ENCODE data around the gene TMEM144. TPM values are rescaled to one million over a fixed set of nuclear protein-coding genes. Genes with fewer than 3 reads are reported as not detected.
A peak's percentile ranks its signal among the peaks of the same experiment; 100 is the strongest.
"Not testable (repeated sequence)": the region's sequence is repeated elsewhere in the genome, so short reads cannot be mapped to it uniquely, and the experiment has no call there.

Gene TMEM144
- total RNA-seq, 1 experiment from 2014 or later, result 3.9 TPM

DNA sequence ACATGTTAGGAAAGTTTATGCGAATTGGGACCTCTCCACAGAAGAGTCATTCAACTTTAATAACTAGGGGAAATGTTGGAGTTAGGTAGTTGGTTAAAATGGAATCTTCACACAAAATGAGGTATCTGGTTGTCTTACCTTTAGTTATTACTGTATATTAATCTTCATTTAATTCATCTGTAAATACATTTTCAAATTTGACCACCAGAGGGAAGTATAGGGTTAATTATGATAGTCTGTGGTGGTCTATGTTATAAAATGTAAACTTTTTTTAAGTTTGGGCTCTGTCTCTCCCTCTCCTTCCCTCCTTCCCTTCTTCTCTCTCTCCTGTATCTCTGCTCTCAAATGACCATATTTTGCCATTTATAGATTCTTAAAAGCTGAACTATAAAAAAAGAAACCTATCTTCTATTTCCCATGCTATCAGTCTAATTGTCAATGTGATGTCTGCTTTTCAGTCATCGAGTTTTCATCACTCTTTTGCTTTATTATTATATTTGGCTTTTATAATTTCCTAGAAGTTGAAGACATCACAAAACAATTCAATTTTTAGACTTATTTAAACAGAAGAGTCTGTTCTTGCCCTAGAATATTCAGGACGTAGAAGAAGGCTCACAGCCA lies 49.8 kb downstream of the TMEM144 start:
- H3K4me3 ChIP-seq, result no peak overlapping the region
- no peak for DNase-seq
- H3K36me3 ChIP-seq, result no peaks in the 10 kb centered on the region
- H3K27me3 ChIP-seq, result no peaks in the 10 kb centered on the region
- H3K9me3 ChIP-seq, result no peaks in the 10 kb centered on the region

DNA sequence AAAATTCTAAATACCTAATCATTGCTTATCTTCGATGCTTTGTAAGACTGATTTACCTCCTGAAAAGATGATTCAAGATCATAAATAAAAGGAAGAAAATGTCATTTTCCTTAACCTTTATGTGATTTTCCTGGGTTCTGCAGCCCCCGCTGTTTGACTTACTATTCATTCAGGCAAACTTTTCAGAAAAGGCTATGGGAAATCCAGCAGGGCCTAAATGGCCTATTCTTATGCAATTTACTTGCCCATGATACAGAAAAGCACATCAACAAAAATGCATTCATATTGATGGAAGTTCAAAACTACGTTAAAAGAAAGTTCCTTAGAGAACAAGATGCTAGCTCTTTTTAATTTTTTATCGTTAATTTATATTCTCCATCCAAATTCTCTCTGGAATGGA lies 51.2 kb downstream of the TMEM144 start:
- H3K9me3 ChIP-seq, result peaks cover 4% of the 10 kb centered on the region; the same call in 1 of the 2 replicates
- DNase-seq, result no peak
- H3K4me3 ChIP-seq, result no peak overlapping the region
- H3K36me3 ChIP-seq, result no peaks in the 10 kb centered on the region
- H3K27me3 ChIP-seq, result no peaks in the 10 kb centered on the region

DNA sequence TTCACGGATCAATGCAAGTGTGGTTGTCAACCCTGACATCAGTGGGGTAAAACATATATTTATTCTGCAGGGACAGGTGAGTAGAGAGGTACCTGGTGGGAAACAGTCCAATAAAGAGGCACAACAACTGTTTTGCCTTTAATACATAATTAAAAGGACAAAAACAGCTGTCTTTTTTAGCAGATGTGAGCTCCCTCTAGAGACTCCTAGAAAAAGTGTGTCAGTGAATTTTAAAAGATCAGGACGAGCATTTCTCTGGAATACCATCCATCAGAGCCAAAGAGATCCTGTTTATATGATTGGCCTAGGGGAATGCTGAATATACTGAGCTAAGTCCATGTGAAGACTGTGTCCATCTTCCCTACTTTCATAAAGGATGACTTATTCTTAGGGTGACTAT lies 58.3 kb downstream of the TMEM144 start:
- Histone ChIP-seq H3K36me3 (no peaks in the 10 kb centered on the region), H3K4me3 (no peak overlapping the region), H3K27me3 (no peaks in the 10 kb centered on the region), H3K9me3 (peaks cover 4% of the 10 kb centered on the region; the same call in 1 of the 2 replicates)
- DNase-seq, result no peak

DNA sequence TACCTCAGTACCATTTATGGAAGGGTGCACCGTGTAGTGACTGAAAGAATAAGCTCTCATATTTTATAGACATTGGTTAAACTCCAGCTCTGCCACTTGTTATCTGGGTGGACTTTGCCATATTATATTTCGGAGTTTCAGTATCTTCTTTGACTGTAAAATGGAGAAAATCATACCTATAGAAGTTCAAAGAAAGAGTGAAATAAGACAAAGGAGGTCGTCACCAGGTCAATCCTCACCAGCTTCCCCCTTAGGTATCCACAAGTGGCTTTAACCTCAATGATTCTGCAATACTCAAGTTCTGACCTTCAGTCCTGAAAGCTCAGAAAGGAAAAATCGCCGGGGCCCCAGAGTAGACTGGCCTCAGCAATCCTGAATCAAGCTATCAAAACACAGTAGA lies 64.3 kb downstream of the TMEM144 start:
- no peak overlapping the region for H3K4me3 ChIP-seq
- no peak for DNase-seq
- H3K9me3 ChIP-seq, result no peaks in the 10 kb centered on the region
- H3K27me3 ChIP-seq, result no peaks in the 10 kb centered on the region
- H3K36me3 ChIP-seq, result no peaks in the 10 kb centered on the region

DNA sequence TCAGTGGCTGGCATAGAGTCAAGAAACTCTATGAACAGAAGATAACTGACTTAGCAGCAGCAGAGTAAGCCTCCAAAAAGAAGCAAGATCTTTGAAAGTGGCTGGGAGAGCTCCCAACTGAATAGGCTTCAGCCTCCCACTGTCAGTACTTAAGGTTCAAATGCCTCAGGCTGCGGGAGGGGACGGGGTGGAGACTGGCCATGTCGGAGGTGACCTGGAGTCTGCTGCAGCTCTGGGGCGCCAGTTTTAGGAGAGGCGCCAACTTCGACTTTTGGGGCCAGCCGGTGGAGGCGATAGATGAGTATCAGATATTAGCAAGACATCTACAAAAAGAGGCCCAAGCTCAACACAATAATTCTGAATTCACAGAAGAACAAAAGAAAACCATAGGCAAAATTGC lies 67.3 kb downstream of the TMEM144 start:
- Histone ChIP-seq H3K36me3 (no peaks in the 10 kb centered on the region), H3K27me3 (no peaks in the 10 kb centered on the region), H3K9me3 (no peaks in the 10 kb centered on the region), H3K4me3 (no peak overlapping the region)
- no peak for DNase-seq

DNA sequence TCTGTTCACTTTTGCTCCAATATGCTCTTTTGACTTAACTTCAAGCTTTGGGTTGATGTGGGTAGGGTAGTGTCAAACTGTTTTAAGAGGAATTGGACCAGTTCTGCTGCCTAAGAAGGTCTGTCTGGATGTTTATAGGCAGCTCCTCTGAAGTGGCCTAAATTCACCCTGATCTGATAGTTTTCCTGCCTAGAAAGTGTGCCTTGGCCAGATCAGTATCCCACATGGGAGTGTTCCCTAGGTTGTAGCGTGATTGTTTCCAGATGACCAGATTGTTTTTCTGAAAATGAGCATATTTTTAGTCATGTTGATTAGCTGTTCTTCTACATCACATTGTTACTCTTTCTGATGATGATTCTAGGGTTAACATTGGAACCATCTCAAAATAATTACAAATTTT lies 68.8 kb downstream of the TMEM144 start:
- not testable (repeated sequence) for H3K9me3 ChIP-seq, H3K36me3 ChIP-seq, H3K4me3 ChIP-seq, H3K27me3 ChIP-seq, DNase-seq

DNA sequence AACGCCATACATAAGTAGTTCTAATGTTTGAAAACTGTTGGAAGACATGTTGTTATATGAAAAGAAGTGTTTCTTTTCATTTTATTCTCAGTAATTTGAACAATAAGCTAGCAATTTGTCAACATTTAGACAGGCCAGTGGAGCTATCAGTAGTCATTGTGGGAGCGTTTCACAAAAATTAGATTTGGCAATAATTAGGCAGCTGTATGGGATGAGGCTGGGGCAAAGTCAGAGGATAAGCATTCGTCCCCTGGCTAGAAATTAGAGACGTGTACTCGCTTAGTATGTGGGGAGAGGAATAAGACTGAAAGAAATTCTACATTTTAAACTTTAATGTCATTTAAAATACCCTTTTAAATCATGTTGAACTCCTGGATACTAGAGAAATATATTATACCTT lies 70.6 kb downstream of the TMEM144 start:
- no peak for DNase-seq
- no peaks in the 10 kb centered on the region for H3K27me3 ChIP-seq
- no peaks in the 10 kb centered on the region for H3K36me3 ChIP-seq
- no peak overlapping the region for H3K4me3 ChIP-seq
- H3K9me3 ChIP-seq, result no peaks in the 10 kb centered on the region

DNA sequence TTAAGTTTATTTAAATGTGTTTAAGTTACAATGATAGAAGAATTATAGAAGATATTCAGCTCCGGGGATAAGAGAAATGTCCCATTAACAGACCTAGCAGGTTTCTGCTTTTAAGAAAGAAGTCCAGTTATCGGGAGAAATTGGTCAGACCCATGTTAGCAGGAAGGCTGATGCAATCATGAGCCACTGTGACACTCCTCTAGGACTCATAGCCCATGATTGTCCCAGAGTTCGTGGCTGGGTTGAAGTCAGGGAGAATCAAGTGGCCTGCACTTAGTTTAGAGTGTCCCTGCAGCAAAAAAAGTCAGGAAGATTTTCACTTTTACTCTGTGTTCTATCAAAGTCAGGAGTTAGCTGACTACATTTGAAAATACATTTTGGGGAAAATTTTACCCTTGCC lies 72.0 kb downstream of the TMEM144 start:
- no peaks in the 10 kb centered on the region for H3K9me3 ChIP-seq
- DNase-seq, result peak; percentile 9
- H3K4me3 ChIP-seq, result no peak overlapping the region
- H3K36me3 ChIP-seq, result no peaks in the 10 kb centered on the region
- no peaks in the 10 kb centered on the region for H3K27me3 ChIP-seq

DNA sequence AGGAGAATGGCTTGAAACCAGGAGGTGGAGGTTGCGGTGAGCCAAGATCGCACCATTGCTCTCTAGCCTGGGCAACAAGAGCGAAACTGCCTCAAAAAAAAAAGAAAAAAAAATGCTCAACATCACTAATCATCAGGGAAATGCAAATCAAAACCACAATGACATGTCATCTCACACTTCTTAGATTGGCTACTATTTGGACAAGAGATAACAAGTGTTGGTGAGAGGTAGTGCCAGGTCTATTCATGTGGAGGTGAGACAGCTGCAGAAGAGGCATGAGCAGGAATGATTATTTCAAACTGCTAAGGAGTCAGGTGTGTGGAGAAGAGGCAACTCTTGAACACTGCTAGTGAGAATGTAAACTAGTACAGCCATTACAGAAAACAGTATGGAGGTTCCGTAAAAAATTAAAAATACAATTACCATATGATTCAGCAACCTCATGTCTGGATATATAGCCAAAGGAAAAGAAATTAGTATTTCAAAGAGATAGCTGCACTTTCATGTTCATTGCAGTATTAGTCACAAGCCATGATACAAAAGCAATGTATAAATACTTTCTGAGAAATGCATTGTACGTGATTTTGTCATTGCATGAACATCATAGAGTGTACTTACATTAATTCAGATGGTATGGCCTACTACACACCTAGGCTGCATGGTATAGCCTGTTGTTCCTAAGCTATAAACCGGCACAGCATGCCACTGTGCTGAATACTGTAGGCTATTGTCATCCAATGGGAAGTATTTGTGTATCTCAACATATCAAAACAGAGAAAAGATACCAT lies 75.3 kb downstream of the TMEM144 start:
- Histone ChIP-seq H3K36me3 (no peaks in the 10 kb centered on the region), H3K27me3 (no peaks in the 10 kb centered on the region), H3K9me3 (no peaks in the 10 kb centered on the region), H3K4me3 (no peak overlapping the region)
- no peak for DNase-seq

DNA sequence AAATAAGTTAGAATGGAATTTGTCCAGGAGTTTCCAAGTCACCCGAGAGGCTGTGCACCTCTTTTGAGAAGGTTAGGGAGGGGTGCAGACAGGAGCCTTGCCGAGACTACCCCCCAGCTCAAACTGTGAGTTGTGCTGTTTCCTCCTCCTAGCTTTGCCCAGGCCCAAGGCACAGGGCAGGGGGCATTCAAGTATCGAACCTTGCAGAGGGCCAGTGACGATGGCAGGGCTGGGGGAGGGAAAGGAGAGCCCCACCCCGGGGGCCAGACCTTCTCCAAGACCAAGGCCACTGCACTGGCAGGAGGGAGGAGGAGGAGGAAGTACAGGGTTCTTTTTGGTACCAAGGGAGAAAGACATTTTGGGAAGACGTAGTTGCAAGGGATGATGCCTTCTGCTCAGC lies 80.6 kb downstream of the TMEM144 start:
- DNase-seq, result no peak
- Histone ChIP-seq H3K4me3 (no peak overlapping the region), H3K27me3 (no peaks in the 10 kb centered on the region), H3K9me3 (no peaks in the 10 kb centered on the region), H3K36me3 (no peaks in the 10 kb centered on the region)

DNA sequence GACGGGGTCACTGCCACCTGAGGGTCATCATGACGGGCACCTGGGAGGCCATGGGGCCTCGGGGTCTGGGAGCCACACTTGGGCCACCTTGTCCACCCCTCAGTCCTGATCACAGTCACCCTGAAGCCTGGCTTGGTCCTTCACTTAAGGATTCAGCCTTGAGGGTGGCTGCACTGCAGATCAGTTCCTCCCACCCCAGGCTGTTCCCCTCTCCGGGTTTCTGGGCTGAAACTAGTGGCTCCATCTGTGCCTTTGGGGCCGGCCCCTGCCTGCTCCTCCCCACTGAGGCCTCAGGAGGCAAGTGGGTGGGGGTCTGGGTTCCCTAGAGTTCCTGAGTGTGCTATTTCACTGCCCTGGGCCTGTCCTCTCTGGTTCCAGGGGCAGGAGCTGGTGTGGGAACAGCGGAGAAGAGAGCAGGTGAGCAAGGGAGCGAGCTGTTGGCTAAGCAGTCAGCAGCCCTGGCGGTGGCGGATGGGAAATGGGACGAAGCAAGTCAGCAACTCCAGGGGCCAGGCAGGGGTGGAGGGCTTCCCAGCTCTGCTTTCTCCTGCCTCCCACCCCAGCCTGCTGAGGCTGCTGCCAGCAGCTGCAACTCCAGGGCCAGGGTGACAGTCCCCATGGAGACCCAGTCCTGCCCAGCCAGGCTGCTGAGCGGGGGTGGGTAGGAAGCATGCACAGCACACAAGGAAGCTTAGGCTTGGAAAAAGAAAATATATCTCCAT lies 81.2 kb downstream of the TMEM144 start:
- H3K27me3 ChIP-seq, result no peaks in the 10 kb centered on the region
- DNase-seq, result no peak
- H3K9me3 ChIP-seq, result no peaks in the 10 kb centered on the region
- no peak overlapping the region for H3K4me3 ChIP-seq
- no peaks in the 10 kb centered on the region for H3K36me3 ChIP-seq

DNA sequence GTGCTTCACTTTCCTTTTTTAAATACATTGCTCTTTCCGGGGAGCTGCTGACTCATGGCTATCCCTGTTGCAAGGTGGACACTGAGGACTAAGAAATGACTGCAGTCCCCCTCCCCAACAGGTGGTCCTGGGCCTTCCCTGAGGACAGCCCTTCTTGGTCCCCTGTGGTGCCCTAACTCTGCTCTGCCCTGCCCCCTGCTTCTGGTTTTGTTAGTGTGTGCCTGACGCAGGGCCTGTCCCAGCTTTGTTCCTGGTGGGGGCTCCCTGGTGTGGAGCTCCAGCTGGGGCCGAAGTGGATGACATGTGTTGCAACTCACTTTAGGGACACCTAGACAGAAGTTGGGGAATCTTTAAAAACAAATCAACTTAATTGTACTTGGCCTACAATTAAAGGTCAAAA lies 81.9 kb downstream of the TMEM144 start:
- no peak overlapping the region for H3K4me3 ChIP-seq
- H3K36me3 ChIP-seq, result no peaks in the 10 kb centered on the region
- no peaks in the 10 kb centered on the region for H3K27me3 ChIP-seq
- H3K9me3 ChIP-seq, result no peaks in the 10 kb centered on the region
- no peak for DNase-seq

DNA sequence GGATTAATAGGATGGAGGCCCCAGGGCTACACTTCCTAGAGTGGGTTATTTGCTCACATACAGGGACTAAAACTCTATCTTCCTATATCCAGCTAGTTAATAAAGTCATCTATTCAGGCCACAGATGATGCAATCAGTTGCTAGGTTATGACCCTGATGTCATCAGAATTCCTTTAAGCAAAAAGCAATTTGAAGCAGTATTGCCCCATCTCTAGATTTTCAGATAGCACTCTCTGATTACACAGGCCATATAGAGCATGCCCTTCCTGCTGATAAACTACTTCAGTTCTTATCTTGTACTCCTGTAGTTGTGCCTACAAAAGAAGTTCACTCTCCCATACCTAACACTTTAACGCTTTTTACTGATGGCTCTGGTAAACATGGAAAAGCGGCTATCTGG lies 84.8 kb downstream of the TMEM144 start:
- Histone ChIP-seq H3K4me3 (no peak overlapping the region), H3K36me3 (no peaks in the 10 kb centered on the region), H3K9me3 (no peaks in the 10 kb centered on the region), H3K27me3 (no peaks in the 10 kb centered on the region)
- DNase-seq, result no peak

DNA sequence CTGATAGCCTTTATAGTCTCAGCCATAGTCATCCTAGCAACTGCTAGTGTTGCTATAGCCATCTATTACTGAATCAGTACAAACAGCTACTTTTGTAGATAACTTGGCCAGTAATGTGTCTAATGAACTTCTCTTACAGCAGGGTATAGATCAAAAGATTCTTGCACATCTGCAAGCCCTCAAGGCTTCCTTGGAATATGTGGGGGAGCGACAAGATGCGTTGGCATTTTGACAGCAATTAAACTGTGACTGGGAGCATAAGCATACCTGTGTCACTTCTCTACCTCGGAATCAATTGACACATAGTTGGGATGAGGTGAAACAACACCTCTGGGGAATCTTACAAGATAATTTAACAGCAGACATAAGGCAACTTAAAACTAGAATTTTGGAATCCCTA lies 87.6 kb downstream of the TMEM144 start:
- H3K27me3 ChIP-seq, result no peaks in the 10 kb centered on the region
- DNase-seq, result no peak
- H3K36me3 ChIP-seq, result no peaks in the 10 kb centered on the region
- H3K4me3 ChIP-seq, result no peak overlapping the region
- no peaks in the 10 kb centered on the region for H3K9me3 ChIP-seq

DNA sequence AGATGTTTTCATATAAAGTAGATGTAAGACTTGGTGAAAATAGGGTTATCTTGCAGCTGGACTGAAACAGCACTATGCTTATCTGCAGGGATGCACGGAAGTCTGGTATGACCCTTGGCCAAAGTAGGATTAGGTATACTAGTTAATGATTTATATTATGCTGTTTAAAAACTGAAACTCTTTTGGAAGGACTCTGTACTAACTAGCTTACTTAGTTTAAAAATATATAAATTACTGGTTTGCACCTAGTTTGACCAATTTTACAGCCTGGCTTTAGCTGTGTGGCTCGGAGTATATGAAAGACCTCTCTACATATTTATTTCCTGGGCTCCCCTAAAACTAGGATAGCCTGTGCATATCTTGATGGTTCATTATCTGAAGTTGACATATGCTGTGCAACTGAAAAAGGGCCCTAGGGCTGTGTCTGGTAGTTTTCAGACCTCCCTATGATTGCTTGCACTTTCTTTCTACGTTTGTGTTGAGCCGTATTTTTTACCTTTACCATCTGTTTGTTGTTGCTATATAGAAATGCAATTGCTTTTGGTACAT lies 89.2 kb downstream of the TMEM144 start:
- no peak for DNase-seq
- H3K27me3 ChIP-seq, result no peaks in the 10 kb centered on the region
- no peaks in the 10 kb centered on the region for H3K36me3 ChIP-seq
- no peak overlapping the region for H3K4me3 ChIP-seq
- no peaks in the 10 kb centered on the region for H3K9me3 ChIP-seq

DNA sequence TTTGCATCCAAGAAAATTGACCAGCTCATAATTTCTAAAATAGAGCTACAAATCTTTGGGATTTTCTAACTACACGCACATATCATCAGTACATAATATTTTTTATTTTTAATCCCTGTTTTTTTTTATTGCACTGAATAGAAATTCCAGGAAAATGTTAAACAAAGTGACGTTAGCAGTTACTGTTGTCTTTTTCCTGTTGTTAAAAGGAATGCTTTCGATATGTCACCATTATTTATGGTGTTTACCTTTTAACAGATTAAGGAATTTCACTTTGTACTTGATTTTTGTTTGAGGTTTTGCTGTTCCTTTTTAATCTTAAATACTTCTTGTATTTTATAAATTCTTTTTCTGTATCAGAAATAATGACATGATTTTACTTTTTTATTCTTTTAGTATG lies 89.7 kb downstream of the TMEM144 start:
- Histone ChIP-seq H3K4me3 (no peak overlapping the region), H3K36me3 (no peaks in the 10 kb centered on the region), H3K27me3 (no peaks in the 10 kb centered on the region), H3K9me3 (no peaks in the 10 kb centered on the region)
- no peak for DNase-seq

DNA sequence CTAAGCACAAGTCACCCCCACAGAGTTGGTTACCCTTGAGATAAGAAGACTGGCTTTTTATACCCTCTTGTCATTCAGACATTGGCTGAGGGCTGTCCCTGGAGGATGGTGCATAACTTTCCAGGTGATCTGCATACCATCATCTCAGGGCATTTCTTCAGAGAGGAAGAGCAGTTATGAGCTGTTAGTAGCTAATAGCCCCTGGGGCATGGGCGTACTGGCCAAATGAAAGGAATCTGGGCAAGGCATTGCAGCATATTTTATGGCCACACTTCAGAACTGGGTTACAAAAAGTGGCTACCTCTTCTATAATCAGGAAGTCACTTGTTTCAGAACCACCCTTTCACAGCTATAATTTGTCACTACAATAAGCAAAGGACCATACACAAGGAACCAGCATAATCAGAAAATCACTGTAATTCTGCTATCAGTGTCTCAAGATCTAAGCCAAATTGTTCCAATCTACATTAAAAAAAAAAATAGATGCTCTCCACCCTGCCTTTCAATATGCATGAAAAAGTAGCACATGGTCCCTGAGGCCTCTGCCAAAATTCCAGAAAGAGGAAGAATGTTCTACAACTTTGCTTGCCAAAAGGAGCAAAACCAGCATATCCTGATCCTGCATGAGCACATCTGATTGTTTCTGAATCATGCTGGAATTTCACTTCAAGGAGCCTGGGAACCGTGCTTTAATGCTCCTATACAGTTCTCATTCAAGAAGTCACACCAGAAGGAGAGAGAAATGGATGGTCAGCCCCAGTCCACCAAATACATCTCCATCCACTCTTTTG lies 92.0 kb downstream of the TMEM144 start:
- peak; percentile 29 for DNase-seq
- Histone ChIP-seq H3K4me3 (no peak overlapping the region), H3K36me3 (no peaks in the 10 kb centered on the region), H3K9me3 (no peaks in the 10 kb centered on the region), H3K27me3 (no peaks in the 10 kb centered on the region)

All from MG63 (cell line).